HEK293 (cell line): ENCODE measurements around the gene HNF1A.

Experiments used
- GLI2 ChIP-seq: fragments of 450-650 bp; formaldehyde crosslinking; IDR thresholded peaks from 2 replicates; pipeline ENCODE4; 2017; ENCODE audit warnings: missing biosample characterization, missing genetic modification characterization, low read depth, borderline replicate concordance
- HOXA7 ChIP-seq: sonication (generic); formaldehyde crosslinking; IDR thresholded peaks from 2 replicates; pipeline ENCODE4 v1.8.1; 2022; ENCODE audit warnings: missing genetic modification reagents, borderline replicate concordance
- TCF7L2 ChIP-seq: IDR thresholded peaks from 2 replicates; pipeline ENCODE4 v1.6.1; 2011; ENCODE audit warnings: low read depth, mild to moderate bottlenecking, inconsistent platforms, low read length, moderate library complexity, borderline replicate concordance
- ZNF184 ChIP-seq: fragments of 450-650 bp; IDR thresholded peaks from 2 replicates; pipeline ENCODE4 v1.5.1; 2018; ENCODE audit warnings: missing biosample characterization, mild to moderate bottlenecking, missing genetic modification characterization
- ZNF2 ChIP-seq: fragments of 450-650 bp; formaldehyde crosslinking; IDR thresholded peaks from 2 replicates; pipeline ENCODE4 v1.5.1; 2016; ENCODE audit warnings: missing biosample characterization, missing genetic modification characterization
- TF ChIP-seq, protein P1 (sequence below): fragments of 450-650 bp; formaldehyde crosslinking; IDR thresholded peaks from 2 replicates; pipeline ENCODE4 v1.5.1; 2016; ENCODE audit warnings: missing biosample characterization, missing genetic modification characterization
- TF ChIP-seq, protein P2 (sequence below): IDR thresholded peaks from 2 replicates; pipeline ENCODE4 v1.6.1; 2011; ENCODE audit warnings: mild to moderate bottlenecking, low read depth, low read length, borderline replicate concordance
- TF ChIP-seq, protein P3 (sequence below): fragments of 450-650 bp; IDR thresholded peaks from 2 replicates; pipeline ENCODE4 v1.5.1; 2018; ENCODE audit warnings: missing biosample characterization, mild to moderate bottlenecking, missing genetic modification characterization
- TF ChIP-seq, protein P4 (sequence below): fragments of 450-650 bp; formaldehyde crosslinking; IDR thresholded peaks from 2 replicates; pipeline ENCODE4 v1.5.1; 2016; ENCODE audit warnings: missing biosample characterization, missing genetic modification characterization
- TF ChIP-seq, protein P5 (sequence below): fragments of 450-650 bp; formaldehyde crosslinking; IDR thresholded peaks from 2 replicates; pipeline ENCODE4 v1.5.1; 2016; ENCODE audit warnings: missing biosample characterization, missing genetic modification characterization, borderline replicate concordance
- TF ChIP-seq, protein P6 (sequence below): fragments of 450-650 bp; formaldehyde crosslinking; IDR thresholded peaks from 2 replicates; pipeline ENCODE4 v1.5.1; 2016; ENCODE audit warnings: missing biosample characterization, missing genetic modification characterization, low read depth

DNA sequence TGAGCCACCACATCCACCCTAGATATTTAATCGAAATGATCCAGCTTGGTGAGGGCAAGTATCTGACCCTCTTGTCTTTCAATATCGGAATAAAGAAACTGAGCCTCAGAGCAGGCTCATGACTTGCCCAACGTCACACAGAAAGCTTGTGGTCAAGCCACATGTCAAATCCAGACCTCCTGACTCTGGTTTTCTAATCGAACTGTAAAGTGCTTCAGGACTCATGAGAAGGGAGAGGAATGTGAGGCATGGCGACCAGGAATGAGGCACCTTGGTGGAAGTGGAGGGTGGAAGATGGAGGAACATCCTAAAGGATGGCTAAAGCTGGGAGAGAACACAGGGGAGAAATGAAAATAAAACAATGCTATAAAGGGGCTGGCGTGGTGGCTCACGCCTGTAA, 46.3 kb upstream of the HNF1A start:
- TF ChIP-seq, protein P1, sequence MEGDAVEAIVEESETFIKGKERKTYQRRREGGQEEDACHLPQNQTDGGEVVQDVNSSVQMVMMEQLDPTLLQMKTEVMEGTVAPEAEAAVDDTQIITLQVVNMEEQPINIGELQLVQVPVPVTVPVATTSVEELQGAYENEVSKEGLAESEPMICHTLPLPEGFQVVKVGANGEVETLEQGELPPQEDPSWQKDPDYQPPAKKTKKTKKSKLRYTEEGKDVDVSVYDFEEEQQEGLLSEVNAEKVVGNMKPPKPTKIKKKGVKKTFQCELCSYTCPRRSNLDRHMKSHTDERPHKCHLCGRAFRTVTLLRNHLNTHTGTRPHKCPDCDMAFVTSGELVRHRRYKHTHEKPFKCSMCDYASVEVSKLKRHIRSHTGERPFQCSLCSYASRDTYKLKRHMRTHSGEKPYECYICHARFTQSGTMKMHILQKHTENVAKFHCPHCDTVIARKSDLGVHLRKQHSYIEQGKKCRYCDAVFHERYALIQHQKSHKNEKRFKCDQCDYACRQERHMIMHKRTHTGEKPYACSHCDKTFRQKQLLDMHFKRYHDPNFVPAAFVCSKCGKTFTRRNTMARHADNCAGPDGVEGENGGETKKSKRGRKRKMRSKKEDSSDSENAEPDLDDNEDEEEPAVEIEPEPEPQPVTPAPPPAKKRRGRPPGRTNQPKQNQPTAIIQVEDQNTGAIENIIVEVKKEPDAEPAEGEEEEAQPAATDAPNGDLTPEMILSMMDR (tag by site-specific recombination): no peak
- no peak for TF ChIP-seq ZNF2 (tag by site-specific recombination)
- no peak for TF ChIP-seq HOXA7 (CRISPR knock-in tag)
- TF ChIP-seq, protein P2, sequence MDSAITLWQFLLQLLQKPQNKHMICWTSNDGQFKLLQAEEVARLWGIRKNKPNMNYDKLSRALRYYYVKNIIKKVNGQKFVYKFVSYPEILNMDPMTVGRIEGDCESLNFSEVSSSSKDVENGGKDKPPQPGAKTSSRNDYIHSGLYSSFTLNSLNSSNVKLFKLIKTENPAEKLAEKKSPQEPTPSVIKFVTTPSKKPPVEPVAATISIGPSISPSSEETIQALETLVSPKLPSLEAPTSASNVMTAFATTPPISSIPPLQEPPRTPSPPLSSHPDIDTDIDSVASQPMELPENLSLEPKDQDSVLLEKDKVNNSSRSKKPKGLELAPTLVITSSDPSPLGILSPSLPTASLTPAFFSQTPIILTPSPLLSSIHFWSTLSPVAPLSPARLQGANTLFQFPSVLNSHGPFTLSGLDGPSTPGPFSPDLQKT: no peak
- TF ChIP-seq, protein P3, sequence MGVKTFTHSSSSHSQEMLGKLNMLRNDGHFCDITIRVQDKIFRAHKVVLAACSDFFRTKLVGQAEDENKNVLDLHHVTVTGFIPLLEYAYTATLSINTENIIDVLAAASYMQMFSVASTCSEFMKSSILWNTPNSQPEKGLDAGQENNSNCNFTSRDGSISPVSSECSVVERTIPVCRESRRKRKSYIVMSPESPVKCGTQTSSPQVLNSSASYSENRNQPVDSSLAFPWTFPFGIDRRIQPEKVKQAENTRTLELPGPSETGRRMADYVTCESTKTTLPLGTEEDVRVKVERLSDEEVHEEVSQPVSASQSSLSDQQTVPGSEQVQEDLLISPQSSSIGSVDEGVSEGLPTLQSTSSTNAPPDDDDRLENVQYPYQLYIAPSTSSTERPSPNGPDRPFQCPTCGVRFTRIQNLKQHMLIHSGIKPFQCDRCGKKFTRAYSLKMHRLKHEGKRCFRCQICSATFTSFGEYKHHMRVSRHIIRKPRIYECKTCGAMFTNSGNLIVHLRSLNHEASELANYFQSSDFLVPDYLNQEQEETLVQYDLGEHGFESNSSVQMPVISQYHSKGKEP (tag by site-specific recombination): no peak
- TF ChIP-seq ZNF184 (tag by site-specific recombination): no peak
- TF ChIP-seq, protein P4, sequence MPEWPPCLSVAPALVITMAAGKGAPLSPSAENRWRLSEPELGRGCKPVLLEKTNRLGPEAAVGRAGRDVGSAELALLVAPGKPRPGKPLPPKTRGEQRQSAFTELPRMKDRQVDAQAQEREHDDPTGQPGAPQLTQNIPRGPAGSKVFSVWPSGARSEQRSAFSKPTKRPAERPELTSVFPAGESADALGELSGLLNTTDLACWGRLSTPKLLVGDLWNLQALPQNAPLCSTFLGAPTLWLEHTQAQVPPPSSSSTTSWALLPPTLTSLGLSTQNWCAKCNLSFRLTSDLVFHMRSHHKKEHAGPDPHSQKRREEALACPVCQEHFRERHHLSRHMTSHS (tag by site-specific recombination): no peak
- TF ChIP-seq, protein P5, sequence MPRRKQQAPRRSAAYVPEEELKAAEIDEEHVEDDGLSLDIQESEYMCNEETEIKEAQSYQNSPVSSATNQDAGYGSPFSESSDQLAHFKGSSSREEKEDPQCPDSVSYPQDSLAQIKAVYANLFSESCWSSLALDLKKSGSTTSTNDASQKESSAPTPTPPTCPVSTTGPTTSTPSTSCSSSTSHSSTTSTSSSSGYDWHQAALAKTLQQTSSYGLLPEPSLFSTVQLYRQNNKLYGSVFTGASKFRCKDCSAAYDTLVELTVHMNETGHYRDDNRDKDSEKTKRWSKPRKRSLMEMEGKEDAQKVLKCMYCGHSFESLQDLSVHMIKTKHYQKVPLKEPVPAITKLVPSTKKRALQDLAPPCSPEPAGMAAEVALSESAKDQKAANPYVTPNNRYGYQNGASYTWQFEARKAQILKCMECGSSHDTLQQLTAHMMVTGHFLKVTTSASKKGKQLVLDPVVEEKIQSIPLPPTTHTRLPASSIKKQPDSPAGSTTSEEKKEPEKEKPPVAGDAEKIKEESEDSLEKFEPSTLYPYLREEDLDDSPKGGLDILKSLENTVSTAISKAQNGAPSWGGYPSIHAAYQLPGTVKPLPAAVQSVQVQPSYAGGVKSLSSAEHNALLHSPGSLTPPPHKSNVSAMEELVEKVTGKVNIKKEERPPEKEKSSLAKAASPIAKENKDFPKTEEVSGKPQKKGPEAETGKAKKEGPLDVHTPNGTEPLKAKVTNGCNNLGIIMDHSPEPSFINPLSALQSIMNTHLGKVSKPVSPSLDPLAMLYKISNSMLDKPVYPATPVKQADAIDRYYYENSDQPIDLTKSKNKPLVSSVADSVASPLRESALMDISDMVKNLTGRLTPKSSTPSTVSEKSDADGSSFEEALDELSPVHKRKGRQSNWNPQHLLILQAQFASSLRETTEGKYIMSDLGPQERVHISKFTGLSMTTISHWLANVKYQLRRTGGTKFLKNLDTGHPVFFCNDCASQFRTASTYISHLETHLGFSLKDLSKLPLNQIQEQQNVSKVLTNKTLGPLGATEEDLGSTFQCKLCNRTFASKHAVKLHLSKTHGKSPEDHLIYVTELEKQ (tag by site-specific recombination): no peak
- TF ChIP-seq, protein P6, sequence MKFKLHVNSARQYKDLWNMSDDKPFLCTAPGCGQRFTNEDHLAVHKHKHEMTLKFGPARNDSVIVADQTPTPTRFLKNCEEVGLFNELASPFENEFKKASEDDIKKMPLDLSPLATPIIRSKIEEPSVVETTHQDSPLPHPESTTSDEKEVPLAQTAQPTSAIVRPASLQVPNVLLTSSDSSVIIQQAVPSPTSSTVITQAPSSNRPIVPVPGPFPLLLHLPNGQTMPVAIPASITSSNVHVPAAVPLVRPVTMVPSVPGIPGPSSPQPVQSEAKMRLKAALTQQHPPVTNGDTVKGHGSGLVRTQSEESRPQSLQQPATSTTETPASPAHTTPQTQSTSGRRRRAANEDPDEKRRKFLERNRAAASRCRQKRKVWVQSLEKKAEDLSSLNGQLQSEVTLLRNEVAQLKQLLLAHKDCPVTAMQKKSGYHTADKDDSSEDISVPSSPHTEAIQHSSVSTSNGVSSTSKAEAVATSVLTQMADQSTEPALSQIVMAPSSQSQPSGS: no peak
- no peak for TF ChIP-seq TCF7L2
- TF ChIP-seq GLI2 (tag by site-specific recombination): no peak
